ENCODE data around the gene URB2.

URB2 gene

DNA sequence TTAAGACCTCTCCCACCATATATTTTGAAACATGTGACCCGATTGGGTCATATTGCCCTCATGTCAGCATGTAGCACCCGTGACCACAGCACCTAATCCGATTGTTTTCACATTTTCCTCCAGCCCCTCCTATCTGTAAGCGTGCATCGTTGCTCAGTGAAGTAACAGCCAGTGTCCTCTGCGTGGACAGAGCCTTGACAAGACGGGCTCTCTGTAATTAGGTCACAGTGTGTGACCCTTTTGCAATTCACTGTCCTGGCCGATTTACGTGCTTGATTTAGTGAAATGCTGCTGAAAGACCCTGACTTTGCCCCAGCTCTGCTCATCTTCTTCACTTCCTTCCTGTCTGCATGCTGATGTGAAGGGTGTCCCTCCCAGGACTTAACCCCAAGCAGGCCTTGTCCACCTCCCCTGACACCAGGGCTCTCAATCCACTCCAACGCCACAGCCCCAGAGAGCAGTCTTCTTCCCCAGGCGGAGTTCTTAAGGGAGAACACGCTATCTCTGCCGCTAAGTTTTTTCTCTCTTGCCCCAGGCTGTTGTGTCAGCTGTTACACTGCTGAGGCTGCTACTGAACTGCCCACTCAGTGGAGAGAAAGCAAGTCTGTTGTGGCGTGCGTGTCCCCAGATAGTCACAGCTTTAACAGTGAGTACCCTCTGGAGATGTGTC, 19.4 kb downstream of the URB2 start:
- H3K27ac ChIP-seq: no peak overlapping the region
- TF ChIP-seq, protein P1, sequence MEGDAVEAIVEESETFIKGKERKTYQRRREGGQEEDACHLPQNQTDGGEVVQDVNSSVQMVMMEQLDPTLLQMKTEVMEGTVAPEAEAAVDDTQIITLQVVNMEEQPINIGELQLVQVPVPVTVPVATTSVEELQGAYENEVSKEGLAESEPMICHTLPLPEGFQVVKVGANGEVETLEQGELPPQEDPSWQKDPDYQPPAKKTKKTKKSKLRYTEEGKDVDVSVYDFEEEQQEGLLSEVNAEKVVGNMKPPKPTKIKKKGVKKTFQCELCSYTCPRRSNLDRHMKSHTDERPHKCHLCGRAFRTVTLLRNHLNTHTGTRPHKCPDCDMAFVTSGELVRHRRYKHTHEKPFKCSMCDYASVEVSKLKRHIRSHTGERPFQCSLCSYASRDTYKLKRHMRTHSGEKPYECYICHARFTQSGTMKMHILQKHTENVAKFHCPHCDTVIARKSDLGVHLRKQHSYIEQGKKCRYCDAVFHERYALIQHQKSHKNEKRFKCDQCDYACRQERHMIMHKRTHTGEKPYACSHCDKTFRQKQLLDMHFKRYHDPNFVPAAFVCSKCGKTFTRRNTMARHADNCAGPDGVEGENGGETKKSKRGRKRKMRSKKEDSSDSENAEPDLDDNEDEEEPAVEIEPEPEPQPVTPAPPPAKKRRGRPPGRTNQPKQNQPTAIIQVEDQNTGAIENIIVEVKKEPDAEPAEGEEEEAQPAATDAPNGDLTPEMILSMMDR (conservative IDR thresholded peaks at IDR 0.05): no peak

DNA sequence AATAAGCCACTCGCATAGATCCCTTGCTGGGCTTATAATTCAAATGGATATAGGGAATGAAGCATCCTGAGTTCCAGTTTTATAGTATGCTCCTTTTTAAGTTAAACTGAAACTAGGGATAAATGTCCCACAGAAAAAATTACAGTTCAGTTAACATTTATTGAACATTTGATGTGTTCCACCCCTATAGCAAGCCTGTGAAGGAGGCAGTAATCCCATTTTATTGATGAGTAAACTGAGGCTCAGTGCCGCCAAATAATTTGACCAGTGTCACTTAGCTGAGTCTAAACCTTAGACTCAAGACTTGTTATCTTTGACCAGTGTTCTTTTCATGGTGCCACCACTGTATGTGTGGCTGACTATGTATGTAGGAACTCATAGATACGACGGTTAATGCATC, 22.4 kb downstream of the URB2 start:
- TF ChIP-seq, protein P1 (conservative IDR thresholded peaks at IDR 0.05): no peak
- H3K27ac ChIP-seq: no peak overlapping the region

DNA sequence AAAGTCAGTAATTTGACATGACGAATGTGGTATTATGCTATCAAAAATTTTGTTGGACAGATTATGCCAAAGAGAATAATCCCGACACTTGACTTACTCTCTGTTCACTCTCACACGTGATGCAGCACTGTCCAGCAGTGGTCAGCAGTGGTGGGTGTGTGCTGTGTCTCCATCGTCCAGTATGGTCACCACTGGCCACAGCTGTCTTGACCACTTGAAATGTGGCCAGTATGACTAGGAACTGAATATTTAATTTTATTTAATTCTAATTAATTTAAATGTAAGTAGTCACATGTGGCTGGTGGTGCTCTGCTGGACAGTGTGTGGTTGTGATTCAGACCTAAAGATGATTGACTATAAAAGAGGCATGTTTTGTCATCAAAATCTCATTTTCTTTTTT, 24.0 kb downstream of the URB2 start:
- TF ChIP-seq, protein P1 (conservative IDR thresholded peaks at IDR 0.05): no peak
- H3K27ac ChIP-seq: no peak overlapping the region

DNA sequence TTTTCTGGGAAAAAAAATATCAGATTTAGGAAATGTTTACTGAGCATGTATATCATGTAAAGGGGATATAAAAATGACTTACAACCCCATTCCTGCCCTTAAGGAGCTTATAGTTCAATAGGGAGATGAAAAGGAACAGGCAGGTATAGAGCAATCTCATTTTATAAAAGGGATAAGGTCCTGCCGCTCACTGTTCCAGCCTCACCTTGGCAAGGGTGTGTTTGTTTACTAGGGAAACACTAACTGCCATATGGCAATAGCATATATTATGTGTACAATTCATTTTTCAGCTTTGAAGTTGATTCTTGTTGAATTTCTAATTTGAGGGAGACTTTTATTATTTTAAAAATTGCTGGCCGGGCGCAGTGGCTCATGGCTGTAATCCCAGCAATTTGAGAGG, 25.5 kb downstream of the URB2 start:
- TF ChIP-seq, protein P1 (conservative IDR thresholded peaks at IDR 0.05): no peak
- H3K27ac ChIP-seq: no peak overlapping the region

DNA sequence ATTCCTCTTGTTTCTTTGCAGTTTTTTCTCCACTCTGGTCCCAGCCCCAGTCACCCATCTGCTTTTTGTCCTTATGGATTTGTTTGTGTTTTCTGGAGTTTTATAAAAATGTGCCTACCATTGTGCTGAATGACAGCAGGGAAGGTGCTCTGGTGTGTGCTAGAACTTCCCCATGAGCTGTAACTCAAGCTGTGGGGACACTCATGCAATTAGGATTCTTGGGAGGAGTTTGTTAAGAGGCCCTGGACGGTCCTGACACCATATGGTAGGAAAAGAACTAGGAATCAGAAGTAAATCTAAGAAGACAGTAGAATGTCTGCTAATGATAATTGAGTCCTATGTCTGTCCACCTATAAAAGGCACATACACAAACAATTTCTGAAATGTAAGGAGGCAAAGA, 27.4 kb downstream of the URB2 start:
- H3K27ac ChIP-seq: no peak overlapping the region
- TF ChIP-seq, protein P1 (conservative IDR thresholded peaks at IDR 0.05): no peak

DNA sequence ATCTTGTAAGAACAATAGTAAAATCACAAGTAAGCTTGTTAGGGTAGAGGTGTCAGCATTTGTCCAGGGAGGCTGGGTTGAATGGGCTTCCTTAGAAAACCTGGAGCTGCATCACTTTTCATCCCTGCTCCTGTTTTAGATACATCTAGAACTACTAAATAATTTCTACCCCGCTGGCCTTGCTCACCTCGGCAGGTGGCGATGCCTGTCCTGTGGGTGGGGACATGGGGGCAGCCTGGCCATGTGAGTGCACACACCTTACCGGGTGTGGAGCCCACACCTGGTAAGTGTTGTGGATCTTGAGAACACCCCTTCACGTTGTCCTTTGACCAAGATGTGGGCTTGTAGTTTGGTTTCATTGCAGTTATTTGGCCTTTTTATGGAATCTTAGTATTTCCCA, 29.7 kb downstream of the URB2 start:
- TF ChIP-seq, protein P1 (conservative IDR thresholded peaks at IDR 0.05): no peak
- no peak overlapping the region for H3K27ac ChIP-seq

DNA sequence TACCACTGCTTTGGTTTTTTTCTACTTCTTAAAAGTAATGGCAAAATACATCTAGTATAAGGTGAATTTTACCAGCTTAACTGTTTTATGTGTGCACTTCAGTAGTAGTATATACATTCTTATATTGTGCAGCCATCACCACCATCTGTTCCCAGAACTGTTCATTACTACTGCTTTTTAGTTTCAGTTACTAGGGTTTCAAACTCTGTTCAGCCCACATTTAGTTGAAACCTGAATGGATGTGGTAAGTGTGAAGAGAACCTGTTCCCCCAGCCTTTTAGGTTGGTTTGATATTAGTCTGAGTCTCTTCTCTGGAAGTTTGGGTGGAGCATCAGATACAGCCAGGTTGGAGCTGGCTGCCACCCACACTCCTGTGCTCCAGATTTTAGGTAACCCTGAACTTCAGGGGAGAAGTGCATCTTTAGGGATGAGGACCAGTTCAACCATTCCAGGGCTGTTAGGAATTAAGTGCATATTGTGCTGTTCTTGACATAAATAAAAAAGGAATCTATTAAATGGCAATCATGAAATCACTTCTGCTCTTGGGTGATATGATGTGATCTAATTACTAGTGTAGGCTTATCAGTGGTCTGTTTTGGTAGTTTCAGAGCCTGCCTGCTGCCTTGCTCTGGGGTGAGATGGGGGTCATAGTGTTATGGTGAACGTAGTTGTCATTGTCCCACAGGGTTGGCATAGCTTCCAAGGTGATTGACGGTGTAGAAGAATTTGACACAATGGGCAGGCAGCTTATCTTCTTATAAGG, 32.1 kb downstream of the URB2 start:
- H3K27ac ChIP-seq: no peak overlapping the region
- TF ChIP-seq, protein P1 (conservative IDR thresholded peaks at IDR 0.05): no peak
